Stimulated activated CD8-positive, alpha-beta memory T cell treated with anti-CD3 and anti-CD28 coated beads, Interleukin-15, amount 100 ng/mL, for 1 hour (primary cell): Measurements from ENCODE around the gene TTYH2.
"Not testable (repeated sequence)": the region's sequence is repeated elsewhere in the genome, so short reads cannot be mapped to it uniquely, and the experiment has no call there.

Experiments
- DNase-seq: peaks from one replicate; pipeline ENCODE4 v3.0.0-alpha.2; 2020; ENCODE audit warnings: low read depth

The TTYH2 gene

GRCh38 chr17:74267987-74268499 is 54.7 kb downstream of the TTYH2 start:
- DNase-seq: no peak

- no peak for DNase-seq
Observed at GRCh38 chr17:74268558-74268957, 55.2 kb downstream of the TTYH2 start.

DNA sequence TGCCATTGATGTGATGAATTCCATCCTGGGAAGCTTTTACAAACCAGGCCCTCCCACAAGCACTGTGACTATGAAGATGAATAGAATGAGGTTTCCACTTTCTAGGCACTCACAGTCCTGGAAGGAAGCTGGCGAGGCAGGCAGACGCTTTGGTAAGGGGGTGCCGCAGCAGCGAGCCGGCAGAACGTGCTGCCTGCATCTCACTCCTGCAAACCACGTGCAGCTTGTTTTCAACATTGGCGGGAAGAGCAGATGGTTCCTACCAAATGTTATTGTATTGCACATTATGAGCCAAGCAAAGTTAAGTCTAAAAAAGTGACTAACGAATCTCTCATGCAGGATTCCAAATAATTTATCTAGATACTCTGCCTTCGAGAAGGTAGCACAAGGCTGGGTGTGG is 57.0 kb downstream of the TTYH2 start:
- DNase-seq: no peak

GRCh38 chr17:74271281-74271680 is 57.9 kb downstream of the TTYH2 start:
- DNase-seq: no peak

GRCh38 chr17:74271901-74272561 is 58.7 kb downstream of the TTYH2 start:
- DNase-seq: no peak

GRCh38 chr17:74272731-74273201 is 59.4 kb downstream of the TTYH2 start:
- DNase-seq: no peak

DNA sequence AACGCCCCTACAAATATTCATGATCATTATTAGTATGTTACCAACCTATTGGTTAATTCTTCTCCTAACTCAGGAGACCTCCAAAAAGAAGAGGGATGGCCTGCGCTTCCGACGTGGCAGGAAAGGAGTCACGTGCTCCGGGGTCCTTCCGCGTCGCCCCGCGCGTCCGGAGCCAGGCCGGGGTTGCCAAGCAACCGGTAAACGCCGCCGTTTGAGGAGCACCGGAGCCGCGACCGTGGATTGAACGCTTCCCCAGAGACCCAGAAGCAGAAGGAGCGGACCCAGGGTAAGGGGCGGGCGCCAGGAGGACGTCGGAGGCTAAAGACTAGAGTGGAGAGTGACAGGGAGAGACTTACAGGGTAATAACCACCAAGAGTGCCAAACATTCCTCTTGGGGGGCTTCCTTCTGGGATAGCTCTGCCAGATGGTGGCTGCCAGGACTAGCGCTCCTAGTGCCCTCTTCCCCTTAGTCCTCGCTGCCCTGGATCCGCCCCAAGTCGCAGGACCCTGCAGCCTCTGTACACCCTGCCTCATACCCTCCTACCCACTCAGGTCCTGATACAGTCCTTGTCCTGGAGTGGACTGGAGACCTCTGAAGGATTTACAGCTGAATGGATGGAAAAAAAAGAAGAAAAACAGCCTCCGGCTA is 60.8 kb downstream of the TTYH2 start, which contains the start of gene DNAI2:
TSS of gene DNAI2 (plus strand) at position 175 of the 649 bp plus-strand sequence. CDS start 7,584 bp downstream, outside the sequence.
- DNase-seq: no peak

DNA sequence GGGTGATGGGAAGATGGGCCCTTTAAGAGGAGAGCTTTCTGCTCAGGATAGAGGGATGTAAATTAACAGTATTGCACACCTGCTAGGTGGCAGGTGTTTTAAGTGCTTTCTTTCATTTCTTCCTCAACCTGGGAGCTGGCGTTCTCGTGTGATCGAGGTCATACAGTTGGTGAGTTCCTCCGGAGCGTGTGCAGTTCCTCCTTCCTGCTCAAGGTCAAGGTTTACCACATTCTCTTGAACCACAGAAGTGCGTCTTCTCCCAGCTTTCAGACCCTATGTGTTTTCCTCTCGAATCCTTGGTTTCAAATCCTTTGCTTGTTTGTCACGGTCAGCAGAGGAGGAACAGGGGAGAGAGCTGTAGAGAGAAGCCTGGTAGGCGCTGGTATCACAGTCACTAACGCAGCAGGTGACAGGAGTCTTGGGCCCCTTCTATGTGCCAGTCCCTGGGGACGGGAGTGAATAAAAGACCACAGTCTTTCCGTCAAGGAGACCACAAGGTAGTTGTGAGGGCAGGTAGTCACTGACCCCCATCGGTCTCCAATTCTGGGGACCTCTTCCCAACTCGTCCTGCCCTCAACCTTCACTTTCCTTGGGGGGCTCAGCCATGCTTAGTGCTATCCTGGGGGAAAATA is 61.5 kb downstream of the TTYH2 start:
- DNase-seq: no peak

DNA sequence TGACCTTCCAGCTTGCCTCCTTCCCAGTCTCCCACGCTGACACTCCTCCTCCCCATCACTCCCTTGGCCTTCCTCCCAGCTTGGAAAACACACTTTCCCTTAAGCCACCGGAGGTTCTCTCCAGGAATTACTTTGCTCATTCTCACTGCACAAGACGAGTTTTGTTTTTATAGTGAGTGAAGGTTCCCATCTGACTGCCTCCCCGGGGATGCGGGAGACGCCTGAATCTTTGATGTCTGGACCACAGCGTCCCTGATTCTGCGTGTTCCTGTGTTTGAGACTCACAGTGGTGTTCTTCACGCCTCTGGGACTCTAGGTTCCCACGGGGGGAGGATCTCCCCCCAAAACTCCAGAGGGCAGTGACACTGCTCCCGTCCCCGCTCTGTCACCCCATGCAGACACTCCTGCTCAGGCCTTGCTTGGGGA is 62.7 kb downstream of the TTYH2 start:
- no peak for DNase-seq

- no peak for DNase-seq
Observed at GRCh38 chr17:74276541-74277009, 63.2 kb downstream of the TTYH2 start.

- DNase-seq: no peak
Observed at GRCh38 chr17:74277935-74278334, 64.6 kb downstream of the TTYH2 start.

GRCh38 chr17:74279617-74280016 is 66.2 kb downstream of the TTYH2 start:
- DNase-seq: not testable (repeated sequence)

DNA sequence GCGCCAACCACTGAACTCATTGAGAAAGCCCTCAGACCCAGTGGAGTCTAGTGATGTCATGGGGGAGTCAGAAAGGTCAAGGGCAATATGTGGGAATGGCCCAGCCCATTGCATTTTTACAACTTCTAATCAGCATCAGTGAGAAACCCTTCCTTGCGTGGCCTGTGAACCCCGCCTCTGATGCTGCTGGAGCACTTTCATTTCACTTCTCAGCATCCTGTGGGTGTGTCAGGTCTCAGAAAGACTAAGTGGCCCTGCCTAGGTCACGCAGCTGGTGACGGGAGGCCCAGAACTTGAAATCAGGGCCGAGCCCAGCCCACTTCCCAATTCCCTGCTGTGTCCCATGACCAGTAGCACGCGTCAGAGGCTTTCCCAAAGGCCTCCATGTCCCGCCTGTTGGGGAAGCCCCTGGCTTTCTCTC is 66.7 kb downstream of the TTYH2 start:
- DNase-seq: peak; percentile 10

- no peak for DNase-seq
Observed at GRCh38 chr17:74281799-74282198, 68.4 kb downstream of the TTYH2 start.

GRCh38 chr17:74282274-74282586 is 68.9 kb downstream of the TTYH2 start:
- not testable (repeated sequence) for DNase-seq

GRCh38 chr17:74282587-74283370 is 69.4 kb downstream of the TTYH2 start:
- peak; percentile 8 for DNase-seq

DNA sequence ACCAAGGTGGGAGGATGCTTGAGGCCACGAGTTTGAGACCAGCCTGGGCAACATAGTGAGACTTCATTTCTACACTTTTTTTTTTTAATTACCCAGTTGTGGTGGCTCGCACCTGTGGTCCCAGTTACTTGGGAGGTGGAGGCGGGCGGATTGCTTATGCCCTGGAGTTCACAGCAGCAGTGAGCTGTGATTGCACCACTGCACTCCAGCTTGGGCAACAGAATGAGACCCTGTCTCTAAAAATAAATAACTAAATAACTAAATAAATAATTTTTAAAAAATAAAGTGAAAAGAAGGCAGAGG is 70.0 kb downstream of the TTYH2 start:
- no peak for DNase-seq

DNA sequence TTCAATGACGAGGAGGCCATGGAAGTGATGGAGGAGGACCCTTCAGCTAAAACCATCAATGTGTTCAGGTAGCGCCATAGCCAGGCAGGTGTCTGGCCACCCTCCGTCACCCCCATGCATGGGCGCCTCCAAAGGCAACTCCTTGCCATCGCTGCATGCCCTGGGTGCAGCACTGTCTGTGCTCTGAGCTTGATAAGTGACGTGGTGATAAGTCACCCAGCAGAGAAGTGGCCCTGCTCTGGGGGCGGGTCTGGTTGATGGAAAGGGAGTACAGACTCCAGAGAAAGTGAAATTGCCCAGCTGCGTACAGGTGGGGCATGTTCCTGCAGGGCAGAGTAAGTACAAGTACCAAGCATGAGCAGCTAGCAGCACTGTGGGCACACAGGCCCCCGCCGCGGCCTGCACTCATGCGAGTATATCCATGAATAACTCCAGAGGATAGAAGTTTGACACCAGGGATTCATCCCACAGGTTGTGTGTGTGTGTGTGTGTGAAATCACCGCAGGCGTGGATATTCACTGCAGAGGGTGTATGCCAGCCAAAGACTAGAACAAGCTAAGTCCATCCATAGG is 73.7 kb downstream of the TTYH2 start:
- DNase-seq: no peak

GRCh38 chr17:74288785-74289184 is 75.4 kb downstream of the TTYH2 start:
- no peak for DNase-seq

- DNase-seq: no peak
Observed at GRCh38 chr17:74289688-74290087, 76.3 kb downstream of the TTYH2 start.

DNA sequence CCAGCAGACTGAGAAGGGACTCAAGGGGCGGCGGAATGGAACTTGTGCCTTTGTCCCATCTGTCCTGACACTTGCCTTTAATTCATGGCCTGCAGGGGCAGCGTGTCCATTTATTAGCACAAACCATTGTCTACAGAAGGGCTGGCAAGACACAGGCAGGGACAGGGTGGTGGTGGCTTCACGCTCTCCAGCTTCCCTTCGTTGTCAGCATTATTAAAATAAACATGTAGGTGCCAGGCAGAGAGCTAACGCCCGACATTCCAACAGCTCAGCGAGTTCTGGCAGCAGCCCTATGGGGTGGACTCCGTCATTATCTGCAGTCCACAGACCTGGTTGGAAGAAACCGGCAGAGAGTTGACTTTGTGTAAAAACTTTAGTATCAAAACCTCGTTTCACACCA is 77.0 kb downstream of the TTYH2 start:
- no peak for DNase-seq

GRCh38 chr17:74292495-74292894 is 79.1 kb downstream of the TTYH2 start:
- no peak for DNase-seq
